C4-2B (cell line): Measurements from ENCODE around the gene TRIAP1.
A peak's percentile ranks its signal among the peaks of the same experiment; 100 is the strongest.

Experiments
- H3K27ac ChIP-seq: fragments of 450-650 bp; 2 replicates; pipeline ENCODE4 v1.5.1; 2017
- CTCF ChIP-seq: fragments of 450-650 bp; conservative IDR thresholded peaks from 2 replicates; pipeline ENCODE4 v1.5.1; 2017; ENCODE audit warnings: mild to moderate bottlenecking
- ZFX ChIP-seq: fragments of 450-650 bp; IDR thresholded peaks from 2 replicates; pipeline ENCODE4 v1.6.1; 2017

The TRIAP1 gene

GRCh38 chr12:120473807-120474615 is 27.8 kb upstream of the TRIAP1 start:
- TF ChIP-seq ZFX (no peak), CTCF (no peak)
- peak overlapping the region; percentile 74 for H3K27ac ChIP-seq

GRCh38 chr12:120472521-120472920 is 26.3 kb upstream of the TRIAP1 start:
- H3K27ac ChIP-seq: no peak overlapping the region

GRCh38 chr12:120470150-120470784 is 24.1 kb upstream of the TRIAP1 start:
- peak overlapping the region; percentile 96 for H3K27ac ChIP-seq
- peak; percentile 47; the same call in 1 of the 2 replicates for TF ChIP-seq ZFX
- no peak for TF ChIP-seq CTCF

More at GRCh38 chr12:120472521-120472920, 26.3 kb upstream of the TRIAP1 start:
- TF ChIP-seq ZFX (no peak), CTCF (no peak)

- peak within 1 kb of the TSS; percentile 96 for H3K27ac ChIP-seq
These were observed 23.4 kb upstream of the TRIAP1 start, which contains the start of gene SRSF9 for GRCh38 chr12:120469450-120470149. TSS of gene SRSF9 (minus strand) at chr12:120469748. CDS start at chr12:120469609, 139 bp downstream.

GRCh38 chr12:120468821-120469449 is 22.8 kb upstream of the TRIAP1 start:
- TF ChIP-seq CTCF (no peak), ZFX (0 out of 2 replicates have a peak, but pooled peaks have one; percentile 5)
- peak overlapping the region; percentile 96 for H3K27ac ChIP-seq

More at GRCh38 chr12:120469450-120470149, 23.4 kb upstream of the TRIAP1 start, which contains the start of gene SRSF9:
- TF ChIP-seq ZFX (peak; percentile 67), CTCF (peak; percentile 92)

- peak overlapping the region; percentile 96 for H3K27ac ChIP-seq
- TF ChIP-seq ZFX (no peak), CTCF (no peak)
These were observed 22.2 kb upstream of the TRIAP1 start for GRCh38 chr12:120468325-120468820.
